Skin epidermis (tissue), 12 donors: ENCODE results near the gene SPANXA2.
"Not testable (repeated sequence)": the region's sequence is repeated elsewhere in the genome, so short reads cannot be mapped to it uniquely, and the experiment has no call there.

Source experiments
- H3K27ac ChIP-seq, 21 experiments: fragments of 200-600 bp; sonication (generic) in 11 of 21; one replicate each; pipeline ENCODE4 v1.5.0; 2020; ENCODE audit warnings: mild to moderate bottlenecking in 3 of 21, inconsistent platforms in 2 of 21, moderate library complexity in 2 of 21
- H3K4me3 ChIP-seq, 7 experiments: fragments of 200-600 bp; sonication (generic) in 2 of 7; one replicate each; pipeline ENCODE4 v1.5.0; 2020; ENCODE audit warnings: inconsistent platforms in 2 of 7, mild to moderate bottlenecking in 2 of 7, moderate library complexity in 1 of 7

The SPANXA2 gene

GRCh38 chrX:141589408-141589807 lies at the start of gene SPANXA2:
Gene SPANXA2, plus strand, starts transcription at chrX:141589708. Its CDS starts 60 bp downstream, at chrX:141589768.
- H3K4me3 ChIP-seq, H3K27ac ChIP-seq: not testable (repeated sequence)

- H3K27ac ChIP-seq = not testable (repeated sequence)
Observed at GRCh38 chrX:141542551-141542950, 47.0 kb upstream of the SPANXA2 start.

DNA sequence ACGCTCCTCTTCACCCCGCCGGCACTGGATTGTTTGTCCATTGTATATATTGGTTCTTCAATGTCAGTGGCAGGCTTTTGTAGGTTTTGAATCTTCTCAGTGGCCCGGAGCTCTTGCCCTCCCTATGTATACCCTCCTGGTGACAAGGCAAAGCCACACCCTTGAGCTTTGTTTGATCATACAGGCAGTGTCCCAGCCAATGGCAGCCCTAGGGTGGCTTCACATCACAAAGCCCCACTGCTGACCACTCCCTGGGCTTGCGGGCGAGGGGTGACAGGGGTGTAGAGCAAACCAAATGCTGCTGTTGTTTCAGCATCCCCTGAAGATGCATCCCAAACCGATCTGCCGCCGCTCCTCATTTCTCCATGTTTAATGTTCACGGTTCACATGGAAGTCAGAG lies 4.9 kb upstream of the SPANXA2 start, which contains the start of gene SPANXA1:
Gene SPANXA1 (minus strand): TSS at position 101 of the 400 bp plus-strand sequence. CDS start 60 bp downstream, at position 41.
- H3K4me3 ChIP-seq, H3K27ac ChIP-seq: not testable (repeated sequence)

More at GRCh38 chrX:141542551-141542950, 47.0 kb upstream of the SPANXA2 start:
- not testable (repeated sequence) for H3K4me3 ChIP-seq

- Histone ChIP-seq H3K4me3 (no peak overlapping the region), H3K27ac (no peak overlapping the region)
Observed at GRCh38 chrX:141609111-141609510, 19.6 kb downstream of the SPANXA2 start.

GRCh38 chrX:141619336-141619735 lies 29.8 kb downstream of the SPANXA2 start:
- Histone ChIP-seq H3K27ac (no peak overlapping the region), H3K4me3 (no peak overlapping the region)

DNA sequence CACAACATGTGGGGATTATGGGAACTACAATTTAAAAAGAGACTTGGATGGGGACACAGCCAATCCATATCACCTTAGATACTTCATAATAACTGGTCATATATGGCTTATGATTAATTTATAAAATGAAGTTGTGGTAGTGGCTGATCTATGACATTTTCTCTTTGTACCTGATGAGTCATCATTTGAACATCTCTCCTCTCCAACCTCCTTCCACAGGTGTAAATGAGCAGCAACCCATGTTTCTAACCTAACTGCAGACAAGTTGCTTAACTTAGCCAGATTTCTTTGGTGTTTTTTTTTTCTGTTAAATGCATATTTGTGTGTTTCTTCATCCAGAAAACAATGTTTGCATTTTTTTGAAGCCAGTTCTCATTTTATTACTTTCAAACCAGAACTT lies 42.6 kb downstream of the SPANXA2 start:
- Histone ChIP-seq H3K4me3 (no peak overlapping the region), H3K27ac (no peak overlapping the region)

- H3K27ac ChIP-seq = no peak overlapping the region
- no peak overlapping the region for H3K4me3 ChIP-seq
Observed at GRCh38 chrX:141638550-141638949, 49.0 kb downstream of the SPANXA2 start.
